ENCODE results near the gene SLC38A2. TPM values are rescaled to one million over a fixed set of nuclear protein-coding genes. Genes with fewer than 3 reads are reported as not detected.

The SLC38A2 gene
- total RNA-seq, 1 experiment from 2014 or later = 381 TPM

Other genes starting within 250 kb of the SLC38A2 start
- gene SLC38A1, start 103.7 kb downstream of the SLC38A2 start, total RNA-seq (2021) = 136 to 179 TPM (median 143 TPM) in 3 replicates